ENCODE results near the gene KRTAP4-16.
"Not testable (repeated sequence)": the region's sequence is repeated elsewhere in the genome, so short reads cannot be mapped to it uniquely, and the experiment has no call there.

The KRTAP4-16 gene

GRCh38 chr17:41145261-41145660 lies 43.3 kb upstream of the KRTAP4-16 start:
- DNase-seq (ENCODE audit: low read depth) = no peak
- no peak overlapping the region for H3K4me3 ChIP-seq (ENCODE audit: low read depth, low read length)
- TF ChIP-seq POLR2A (IDR thresholded peaks at IDR 0.05; ENCODE audit: extremely low read depth, insufficient read length) (no peak), MAX (IDR thresholded peaks at IDR 0.05; ENCODE audit: low read depth, low read length) (no peak), MYC (IDR thresholded peaks at IDR 0.05; ENCODE audit: low read depth, low read length) (no peak)
- TF ChIP-seq, protein P1, sequence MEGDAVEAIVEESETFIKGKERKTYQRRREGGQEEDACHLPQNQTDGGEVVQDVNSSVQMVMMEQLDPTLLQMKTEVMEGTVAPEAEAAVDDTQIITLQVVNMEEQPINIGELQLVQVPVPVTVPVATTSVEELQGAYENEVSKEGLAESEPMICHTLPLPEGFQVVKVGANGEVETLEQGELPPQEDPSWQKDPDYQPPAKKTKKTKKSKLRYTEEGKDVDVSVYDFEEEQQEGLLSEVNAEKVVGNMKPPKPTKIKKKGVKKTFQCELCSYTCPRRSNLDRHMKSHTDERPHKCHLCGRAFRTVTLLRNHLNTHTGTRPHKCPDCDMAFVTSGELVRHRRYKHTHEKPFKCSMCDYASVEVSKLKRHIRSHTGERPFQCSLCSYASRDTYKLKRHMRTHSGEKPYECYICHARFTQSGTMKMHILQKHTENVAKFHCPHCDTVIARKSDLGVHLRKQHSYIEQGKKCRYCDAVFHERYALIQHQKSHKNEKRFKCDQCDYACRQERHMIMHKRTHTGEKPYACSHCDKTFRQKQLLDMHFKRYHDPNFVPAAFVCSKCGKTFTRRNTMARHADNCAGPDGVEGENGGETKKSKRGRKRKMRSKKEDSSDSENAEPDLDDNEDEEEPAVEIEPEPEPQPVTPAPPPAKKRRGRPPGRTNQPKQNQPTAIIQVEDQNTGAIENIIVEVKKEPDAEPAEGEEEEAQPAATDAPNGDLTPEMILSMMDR (IDR thresholded peaks at IDR 0.05; ENCODE audit: low read depth, low read length) = no peak

DNA sequence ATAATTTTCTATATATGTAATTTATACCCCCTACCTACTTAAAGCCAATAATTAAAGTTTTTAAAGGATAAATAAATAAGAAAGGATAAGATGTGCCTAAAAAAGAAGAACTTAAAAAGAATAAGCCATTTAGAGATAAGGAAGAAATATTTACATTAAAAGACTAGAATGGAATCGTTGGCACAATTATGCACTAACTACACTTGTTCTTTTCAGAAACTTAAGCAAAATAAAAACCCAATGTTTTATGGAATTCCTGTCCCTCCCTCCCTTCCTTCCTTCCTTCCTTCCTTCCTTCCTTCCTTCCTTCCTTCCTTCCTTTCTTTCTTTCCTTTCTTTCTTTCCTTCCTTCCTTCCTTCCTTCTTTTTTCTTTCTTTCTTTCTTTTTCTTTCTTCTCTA lies 42.8 kb upstream of the KRTAP4-16 start:
- H3K4me3 ChIP-seq (ENCODE audit: low read depth, low read length) = no peak overlapping the region
- DNase-seq (ENCODE audit: low read depth) = no peak
- no peak for TF ChIP-seq POLR2A (IDR thresholded peaks at IDR 0.05; ENCODE audit: extremely low read depth, insufficient read length)
- TF ChIP-seq, protein P1 (IDR thresholded peaks at IDR 0.05; ENCODE audit: low read depth, low read length) = no peak
- no peak for TF ChIP-seq MYC (IDR thresholded peaks at IDR 0.05; ENCODE audit: low read depth, low read length)
- TF ChIP-seq MAX (IDR thresholded peaks at IDR 0.05; ENCODE audit: low read depth, low read length) = no peak

DNA sequence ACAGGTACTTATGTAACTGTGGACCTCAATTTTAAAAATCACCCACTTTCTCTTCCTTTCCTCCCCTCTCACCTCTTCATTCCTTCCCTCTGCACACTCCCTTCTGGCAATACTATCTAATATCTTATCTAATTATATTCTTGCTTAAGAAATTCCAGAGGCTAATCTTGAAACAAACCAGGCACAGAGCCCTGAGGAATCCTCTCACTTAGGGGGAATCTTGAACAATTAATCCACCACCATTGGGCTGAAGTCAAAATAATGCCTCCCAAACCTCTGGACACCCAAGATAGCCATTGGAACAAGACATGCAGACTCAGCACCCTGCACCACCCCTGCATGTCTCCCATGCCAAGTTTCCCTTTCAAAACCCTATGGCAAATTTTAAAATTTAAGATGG lies 39.4 kb upstream of the KRTAP4-16 start:
- DNase-seq (ENCODE audit: low read depth) = no peak
- no peak overlapping the region for H3K4me3 ChIP-seq (ENCODE audit: low read depth, low read length)
- TF ChIP-seq POLR2A (IDR thresholded peaks at IDR 0.05; ENCODE audit: extremely low read depth, insufficient read length) (no peak), MYC (IDR thresholded peaks at IDR 0.05; ENCODE audit: low read depth, low read length) (no peak), MAX (IDR thresholded peaks at IDR 0.05; ENCODE audit: low read depth, low read length) (no peak)
- TF ChIP-seq, protein P1 (IDR thresholded peaks at IDR 0.05; ENCODE audit: low read depth, low read length) = no peak

DNA sequence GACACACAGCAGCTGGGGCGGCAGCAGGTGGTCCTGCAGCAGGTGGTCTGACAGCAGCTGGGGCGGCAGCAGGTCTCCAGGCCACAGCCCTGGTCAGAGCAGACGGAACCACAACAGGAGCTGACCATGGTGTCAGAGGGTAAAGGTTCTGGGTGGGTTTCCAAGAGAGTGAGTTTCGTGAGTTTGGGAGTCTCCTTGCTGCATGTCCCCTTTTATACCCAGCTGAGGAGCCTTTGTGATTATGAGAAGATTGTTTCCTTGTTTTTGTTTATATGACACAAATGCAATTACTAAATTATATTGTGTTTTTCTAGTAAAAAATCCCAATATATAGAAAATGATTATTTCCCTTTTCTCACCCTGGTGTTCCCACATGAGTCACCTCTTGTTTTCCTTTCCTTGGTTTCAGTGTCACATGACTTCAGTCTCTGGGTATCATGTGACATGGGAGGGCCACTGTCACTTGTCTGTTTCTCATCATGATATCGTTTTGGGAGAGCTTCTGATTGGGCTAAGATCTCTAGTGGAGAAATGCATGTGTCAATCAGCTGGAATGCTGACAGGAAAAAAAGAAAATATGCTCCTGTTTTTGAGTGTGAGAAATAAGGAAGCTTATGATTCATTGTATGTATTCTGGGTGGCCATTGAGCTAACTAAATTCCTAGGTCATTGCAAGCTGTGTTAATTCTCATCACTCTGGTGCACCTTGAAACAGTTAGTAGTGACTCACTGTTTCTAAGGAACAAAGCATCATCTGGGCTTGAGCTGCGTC lies 38.5 kb upstream of the KRTAP4-16 start, which contains the start of gene KRTAP4-6:
Gene KRTAP4-6, minus strand, starts transcription at position 185 of the 772 bp plus-strand sequence. Its CDS starts 57 bp downstream, at position 128.
- no peak within 1 kb of the TSS for H3K4me3 ChIP-seq (ENCODE audit: low read depth, low read length)
- TF ChIP-seq, protein P1 (IDR thresholded peaks at IDR 0.05; ENCODE audit: low read depth, low read length) = no peak
- TF ChIP-seq MAX (IDR thresholded peaks at IDR 0.05; ENCODE audit: low read depth, low read length) (no peak), MYC (IDR thresholded peaks at IDR 0.05; ENCODE audit: low read depth, low read length) (no peak), POLR2A (IDR thresholded peaks at IDR 0.05; ENCODE audit: extremely low read depth, insufficient read length) (no peak)
- DNase-seq (ENCODE audit: low read depth) = no peak

- H3K4me3 ChIP-seq (ENCODE audit: low read depth, low read length); DNase-seq (ENCODE audit: low read depth): not testable (repeated sequence)
Measured at GRCh38 chr17:41139865-41140264, 37.9 kb upstream of the KRTAP4-16 start.

DNA sequence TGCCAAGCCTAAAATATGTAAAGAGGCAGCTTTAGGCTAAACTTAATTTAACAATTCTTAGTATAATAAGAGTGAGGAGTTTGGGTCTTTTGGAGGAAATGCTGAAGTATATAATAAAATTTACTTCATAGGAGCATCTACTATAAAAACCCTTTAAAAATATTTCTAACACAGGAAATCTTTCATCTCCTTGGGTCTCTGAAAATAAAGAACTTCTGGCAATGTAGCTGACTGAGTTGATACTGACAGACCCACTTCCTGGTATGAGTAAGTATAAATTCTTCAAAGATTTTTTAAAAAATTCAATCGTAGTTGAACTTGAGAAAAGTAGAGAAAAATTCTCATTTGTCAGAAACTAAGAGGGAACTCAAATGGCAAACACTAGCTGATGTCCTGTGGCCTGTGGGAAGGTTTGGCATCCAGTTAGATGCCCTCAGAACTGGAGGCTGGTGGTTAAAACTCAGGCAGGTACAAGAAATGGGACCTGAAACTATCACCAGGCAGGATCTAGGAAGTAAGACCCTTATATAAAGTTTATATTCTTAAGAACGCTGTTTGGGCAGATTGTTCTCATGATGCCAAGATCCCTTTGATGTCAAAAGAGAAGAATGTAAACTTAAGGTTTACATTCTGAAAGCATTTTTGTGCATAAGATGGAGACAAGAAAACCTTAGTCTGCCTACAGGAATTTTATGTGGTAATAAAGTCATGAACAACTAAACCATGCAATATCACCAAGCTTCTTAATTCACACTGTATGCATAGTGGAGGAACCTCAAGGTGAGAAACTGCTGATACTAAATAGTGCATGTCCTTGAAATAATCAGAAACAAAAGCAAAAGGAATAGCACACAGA lies 32.1 kb upstream of the KRTAP4-16 start:
- TF ChIP-seq POLR2A (IDR thresholded peaks at IDR 0.05; ENCODE audit: extremely low read depth, insufficient read length) = no peak
- no peak for TF ChIP-seq MAX (IDR thresholded peaks at IDR 0.05; ENCODE audit: low read depth, low read length)
- TF ChIP-seq MYC (IDR thresholded peaks at IDR 0.05; ENCODE audit: low read depth, low read length) = no peak
- TF ChIP-seq, protein P1 (IDR thresholded peaks at IDR 0.05; ENCODE audit: low read depth, low read length) = no peak
- no peak overlapping the region for H3K4me3 ChIP-seq (ENCODE audit: low read depth, low read length)
- DNase-seq (ENCODE audit: low read depth) = no peak
